Measurements from ENCODE around the gene ARHGAP42. TPM values are rescaled to one million over a fixed set of nuclear protein-coding genes. Genes with fewer than 3 reads are reported as not detected.
A peak's percentile ranks its signal among the peaks of the same experiment; 100 is the strongest.

ARHGAP42 gene
- total and polyA plus RNA-seq, 4 donors, result 4.1 to 15.8 (median 10.9) TPM

GRCh38 chr11:100706179-100706578 is 19.1 kb downstream of the ARHGAP42 start:
- H3K9me3 ChIP-seq (ENCODE audit: control insufficient read depth, low read length), result no peaks in the 10 kb centered on the region
- no peaks in the 10 kb centered on the region for H3K4me1 ChIP-seq (ENCODE audit: control insufficient read depth in 1 of 2, insufficient read depth in 2 of 2, low read length in 2 of 2)
- H3K36me3 ChIP-seq (ENCODE audit: control insufficient read depth in 1 of 2, insufficient read depth in 2 of 2, low read length in 1 of 2), result no peaks in the 10 kb centered on the region
- no peak for ATAC-seq (ENCODE audit: low FRiP score)
- intact Hi-C loops (cut with DNase I), result no loop called here
- H3K27me3 ChIP-seq (ENCODE audit: control insufficient read depth in 1 of 2, insufficient read depth in 2 of 2, low read length in 1 of 2), result no peaks in the 10 kb centered on the region
- H3K27ac ChIP-seq (ENCODE audit: low read depth in 1 of 2, low read length in 2 of 2), result no peak overlapping the region
- H3K4me3 ChIP-seq (ENCODE audit: low read length in 2 of 2), result no peak overlapping the region
- no peak for DNase-seq

GRCh38 chr11:100709233-100709957 is 22.3 kb downstream of the ARHGAP42 start:
- ATAC-seq (ENCODE audit: low FRiP score) (no peak), DNase-seq (no peak)
- Histone ChIP-seq H3K4me3 (ENCODE audit: low read length in 2 of 2) (no peak overlapping the region), H3K4me1 (ENCODE audit: control insufficient read depth in 1 of 2, insufficient read depth in 2 of 2, low read length in 2 of 2) (no peaks in the 10 kb centered on the region), H3K9me3 (ENCODE audit: control insufficient read depth, low read length) (no peaks in the 10 kb centered on the region), H3K27ac (ENCODE audit: low read depth in 1 of 2, low read length in 2 of 2) (no peak overlapping the region), H3K36me3 (ENCODE audit: control insufficient read depth in 1 of 2, insufficient read depth in 2 of 2, low read length in 1 of 2) (no peaks in the 10 kb centered on the region), H3K27me3 (ENCODE audit: control insufficient read depth in 1 of 2, insufficient read depth in 2 of 2, low read length in 1 of 2) (no peaks in the 10 kb centered on the region)
- WGBS, 2 donors, result 65 to 69% methylated on average over 3 of the region's 3 CpGs
- intact Hi-C loops (cut with DNase I), result no loop called here

GRCh38 chr11:100711984-100712383 is 24.9 kb downstream of the ARHGAP42 start:
- H3K36me3 ChIP-seq (ENCODE audit: control insufficient read depth in 1 of 2, insufficient read depth in 2 of 2, low read length in 1 of 2), result no peaks in the 10 kb centered on the region
- no peak for DNase-seq
- no peak overlapping the region for H3K27ac ChIP-seq (ENCODE audit: low read depth in 1 of 2, low read length in 2 of 2)
- 96 to 97% methylated on average over 3 of the region's 3 CpGs for WGBS, 2 donors
- no peaks in the 10 kb centered on the region for H3K4me1 ChIP-seq (ENCODE audit: control insufficient read depth in 1 of 2, insufficient read depth in 2 of 2, low read length in 2 of 2)
- no peaks in the 10 kb centered on the region for H3K9me3 ChIP-seq (ENCODE audit: control insufficient read depth, low read length)
- no peaks in the 10 kb centered on the region for H3K27me3 ChIP-seq (ENCODE audit: control insufficient read depth in 1 of 2, insufficient read depth in 2 of 2, low read length in 1 of 2)
- intact Hi-C loops (cut with DNase I), result no loop called here
- ATAC-seq (ENCODE audit: low FRiP score), result no peak
- no peak overlapping the region for H3K4me3 ChIP-seq (ENCODE audit: low read length in 2 of 2)

- H3K27ac ChIP-seq (ENCODE audit: low read depth in 1 of 2, low read length in 2 of 2), result no peak overlapping the region
- ATAC-seq (ENCODE audit: low FRiP score) (no peak), DNase-seq (no peak)
- no peaks in the 10 kb centered on the region for H3K9me3 ChIP-seq (ENCODE audit: control insufficient read depth, low read length)
- no peaks in the 10 kb centered on the region for H3K4me1 ChIP-seq (ENCODE audit: control insufficient read depth in 1 of 2, insufficient read depth in 2 of 2, low read length in 2 of 2)
- no peaks in the 10 kb centered on the region for H3K27me3 ChIP-seq (ENCODE audit: control insufficient read depth in 1 of 2, insufficient read depth in 2 of 2, low read length in 1 of 2)
- no peak overlapping the region for H3K4me3 ChIP-seq (ENCODE audit: low read length in 2 of 2)
- intact Hi-C loops (cut with DNase I), result no loop called here
- H3K36me3 ChIP-seq (ENCODE audit: control insufficient read depth in 1 of 2, insufficient read depth in 2 of 2, low read length in 1 of 2), result no peaks in the 10 kb centered on the region
- 87 to 92% methylated on average over 3 of the region's 3 CpGs for WGBS, 2 donors
Observed at GRCh38 chr11:100712583-100712982, 25.5 kb downstream of the ARHGAP42 start.

GRCh38 chr11:100715165-100715761 is 28.2 kb downstream of the ARHGAP42 start:
- ATAC-seq (ENCODE audit: low FRiP score) (no peak), DNase-seq (no peak)
- intact Hi-C loops (cut with DNase I), result no loop called here
- Histone ChIP-seq H3K27ac (ENCODE audit: low read depth in 1 of 2, low read length in 2 of 2) (no peak overlapping the region), H3K4me3 (ENCODE audit: low read length in 2 of 2) (no peak overlapping the region), H3K9me3 (ENCODE audit: control insufficient read depth, low read length) (no peaks in the 10 kb centered on the region), H3K36me3 (ENCODE audit: control insufficient read depth in 1 of 2, insufficient read depth in 2 of 2, low read length in 1 of 2) (no peaks in the 10 kb centered on the region), H3K4me1 (ENCODE audit: control insufficient read depth in 1 of 2, insufficient read depth in 2 of 2, low read length in 2 of 2) (peaks cover 0 to 2% of the 10 kb centered on the region in 2 donors), H3K27me3 (ENCODE audit: control insufficient read depth in 1 of 2, insufficient read depth in 2 of 2, low read length in 1 of 2) (no peaks in the 10 kb centered on the region)
- WGBS, 2 donors, result 95 to 97% methylated on average over 3 of the region's 3 CpGs

GRCh38 chr11:100716838-100717237 is 29.8 kb downstream of the ARHGAP42 start:
- DNase-seq, result no peak
- Histone ChIP-seq H3K4me1 (ENCODE audit: control insufficient read depth in 1 of 2, insufficient read depth in 2 of 2, low read length in 2 of 2) (peaks cover 0 to 2% of the 10 kb centered on the region in 2 donors), H3K27ac (ENCODE audit: low read depth in 1 of 2, low read length in 2 of 2) (no peak overlapping the region), H3K27me3 (ENCODE audit: control insufficient read depth in 1 of 2, insufficient read depth in 2 of 2, low read length in 1 of 2) (no peaks in the 10 kb centered on the region), H3K9me3 (ENCODE audit: control insufficient read depth, low read length) (no peaks in the 10 kb centered on the region), H3K36me3 (ENCODE audit: control insufficient read depth in 1 of 2, insufficient read depth in 2 of 2, low read length in 1 of 2) (no peaks in the 10 kb centered on the region), H3K4me3 (ENCODE audit: low read length in 2 of 2) (no peak overlapping the region)
- intact Hi-C loops (cut with DNase I), result no loop called here
- WGBS, 2 donors, result 96 to 97% methylated on average over 3 of the region's 3 CpGs
- no peak for ATAC-seq (ENCODE audit: low FRiP score)

- intact Hi-C loops (cut with DNase I), result no loop called here
- DNase-seq, result no peak
- Histone ChIP-seq H3K4me3 (ENCODE audit: low read length in 2 of 2) (no peak overlapping the region), H3K27ac (ENCODE audit: low read depth in 1 of 2, low read length in 2 of 2) (no peak overlapping the region), H3K9me3 (ENCODE audit: control insufficient read depth, low read length) (no peaks in the 10 kb centered on the region), H3K27me3 (ENCODE audit: control insufficient read depth in 1 of 2, insufficient read depth in 2 of 2, low read length in 1 of 2) (no peaks in the 10 kb centered on the region), H3K4me1 (ENCODE audit: control insufficient read depth in 1 of 2, insufficient read depth in 2 of 2, low read length in 2 of 2) (peaks cover 0 to 2% of the 10 kb centered on the region in 2 donors), H3K36me3 (ENCODE audit: control insufficient read depth in 1 of 2, insufficient read depth in 2 of 2, low read length in 1 of 2) (no peaks in the 10 kb centered on the region)
- 34 to 41% methylated on average over 2 of the region's 2 CpGs for WGBS, 2 donors
- ATAC-seq (ENCODE audit: low FRiP score), result no peak
Observed at GRCh38 chr11:100719362-100719761, 32.3 kb downstream of the ARHGAP42 start.

GRCh38 chr11:100719809-100720221 is 32.7 kb downstream of the ARHGAP42 start:
- Histone ChIP-seq H3K36me3 (ENCODE audit: control insufficient read depth in 1 of 2, insufficient read depth in 2 of 2, low read length in 1 of 2) (no peaks in the 10 kb centered on the region), H3K4me3 (ENCODE audit: low read length in 2 of 2) (no peak overlapping the region), H3K27me3 (ENCODE audit: control insufficient read depth in 1 of 2, insufficient read depth in 2 of 2, low read length in 1 of 2) (no peaks in the 10 kb centered on the region), H3K9me3 (ENCODE audit: control insufficient read depth, low read length) (no peaks in the 10 kb centered on the region), H3K27ac (ENCODE audit: low read depth in 1 of 2, low read length in 2 of 2) (no peak overlapping the region), H3K4me1 (ENCODE audit: control insufficient read depth in 1 of 2, insufficient read depth in 2 of 2, low read length in 2 of 2) (peaks cover 0 to 2% of the 10 kb centered on the region in 2 donors)
- ATAC-seq (ENCODE audit: low FRiP score) (peak; percentile 88), DNase-seq (peak in 1 of 2 donors; percentile 57)
- intact Hi-C loops (cut with DNase I), result no loop called here
- 20 to 23% methylated on average over 3 of the region's 3 CpGs for WGBS, 2 donors

GRCh38 chr11:100726680-100727079 is 39.6 kb downstream of the ARHGAP42 start:
- DNase-seq (no peak), ATAC-seq (ENCODE audit: low FRiP score) (no peak)
- 47 to 62% methylated on average over 1 of the region's 1 CpG for WGBS, 2 donors
- intact Hi-C loops (cut with DNase I), result no loop called here
- H3K27me3 ChIP-seq (ENCODE audit: control insufficient read depth in 1 of 2, insufficient read depth in 2 of 2, low read length in 1 of 2), result no peaks in the 10 kb centered on the region
- H3K4me3 ChIP-seq (ENCODE audit: low read length in 2 of 2), result no peak overlapping the region
- no peaks in the 10 kb centered on the region for H3K36me3 ChIP-seq (ENCODE audit: control insufficient read depth in 1 of 2, insufficient read depth in 2 of 2, low read length in 1 of 2)
- H3K4me1 ChIP-seq (ENCODE audit: control insufficient read depth in 1 of 2, insufficient read depth in 2 of 2, low read length in 2 of 2), result peaks cover 0 to 2% of the 10 kb centered on the region in 2 donors
- H3K27ac ChIP-seq (ENCODE audit: low read depth in 1 of 2, low read length in 2 of 2), result no peak overlapping the region
- H3K9me3 ChIP-seq (ENCODE audit: control insufficient read depth, low read length), result no peaks in the 10 kb centered on the region
